Measurements from ENCODE around the gene RNU1-1. TPM values are rescaled to one million over a fixed set of nuclear protein-coding genes. Genes with fewer than 3 reads are reported as not detected.
"Not testable (repeated sequence)": the region's sequence is repeated elsewhere in the genome, so short reads cannot be mapped to it uniquely, and the experiment has no call there.

Gene RNU1-1
- total and polyA plus RNA-seq, 10 of the 15 experiments (the other 5 are each of a cell fraction or from before 2014, with no cell fraction given): under 0.01 to 20,946 (median 4.7) TPM; not detected in 2

DNA sequence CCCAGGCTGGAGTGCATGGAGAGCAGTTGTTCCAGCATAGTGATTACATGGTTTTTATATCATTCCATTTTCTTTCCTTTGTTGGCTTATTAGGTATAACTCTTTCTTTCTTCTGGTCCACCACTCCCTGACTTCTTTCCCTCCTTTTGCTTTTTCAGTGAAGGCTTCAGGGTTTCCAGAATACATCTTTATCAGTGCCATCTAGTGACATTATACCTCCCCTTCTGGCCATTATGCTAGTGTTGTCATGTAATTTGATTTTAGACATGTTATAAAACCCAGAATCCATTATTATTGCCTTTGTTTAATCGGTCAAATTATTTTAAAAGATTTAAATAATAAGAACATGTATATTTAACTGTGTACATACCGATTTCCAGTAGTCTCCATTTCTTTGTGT, 10.6 kb downstream of the RNU1-1 start:
- ChIA-PET RAD21 (ENCODE audit: unreplicated experiment) (no interaction called here), SMC1A (ENCODE audit: uncharacterized antibody, unreplicated experiment) (no interaction called here), POLR2A (no interaction called here), CTCF (no interaction called here)
- no peaks in the 10 kb centered on the region for H4K20me1 ChIP-seq (ENCODE audit: control insufficient read depth, insufficient read depth)
- H3K9ac ChIP-seq (ENCODE audit: control insufficient read depth, insufficient read depth, low read length): no peak overlapping the region
- intact Hi-C loops (cut with micrococcal nuclease; ENCODE audit: unreplicated experiment) (loop anchor here (5.0 kb wide), 1 partner anchor 136 kb away; the partner anchor contains the start of gene SZRD1), in situ Hi-C loops (cut with MboI) (no loop called here)
- H2AFZ ChIP-seq (ENCODE audit: control insufficient read depth, low read depth, low read length): no peak overlapping the region
- H3K79me2 ChIP-seq (ENCODE audit: control insufficient read depth, insufficient read depth, low read length): no peaks in the 10 kb centered on the region
- BruUV-seq (replicated peaks): no TSS peak
- H3K27me3 ChIP-seq (replicated peaks in 1 of 2; ENCODE audit: control insufficient read depth in 2 of 2, insufficient read depth in 2 of 2, low read length in 1 of 2): no peaks in the 10 kb centered on the region; a peak in 1 of 4 replicates
- WGBS (ENCODE audit: insufficient coverage, insufficient replicate concordance, low lambda C conversion rate, missing lambda C conversion rate): 23% methylated on average over 2 of the region's 2 CpGs
- no peak for FAIRE-seq
- H3K4me2 ChIP-seq (ENCODE audit: control insufficient read depth, insufficient read depth): no peak overlapping the region
- H3K4me1 ChIP-seq (ENCODE audit: control insufficient read depth, insufficient read depth, low read length): no peaks in the 10 kb centered on the region; the same call in 1 of the 2 replicates
- peaks cover 2% of the 10 kb centered on the region; the same call in 2 of the 3 replicates for H3K9me3 ChIP-seq (replicated peaks; ENCODE audit: control insufficient read depth, insufficient read depth, low read length)
- H3K27ac ChIP-seq (ENCODE audit: control insufficient read depth, insufficient read depth): no peak overlapping the region
- H3K4me3 ChIP-seq: no peak overlapping the region
- no peak for DNase-seq (ENCODE audit: low read depth, low spot score)
- no peaks in the 10 kb centered on the region for H3K36me3 ChIP-seq (ENCODE audit: control insufficient read depth in 2 of 2, insufficient read depth in 2 of 2, low read length in 1 of 2)
- no peak for TF ChIP-seq SMC3 (IDR thresholded peaks at IDR 0.05; ENCODE audit: borderline replicate concordance, low read length)
- no peak for TF ChIP-seq YBX1 (IDR thresholded peaks at IDR 0.05)
- TF ChIP-seq STAT3 (IDR thresholded peaks at IDR 0.05; ENCODE audit: low read depth, low read length): no peak
- no peak for TF ChIP-seq NFIC (IDR thresholded peaks at IDR 0.05; ENCODE audit: low read depth, low read length)
- TF ChIP-seq PML (IDR thresholded peaks at IDR 0.05; ENCODE audit: low read length): no peak
- TF ChIP-seq CHD2 (IDR thresholded peaks at IDR 0.05; ENCODE audit: borderline replicate concordance, low read depth, low read length): no peak
- TF ChIP-seq SMAD1 (IDR thresholded peaks at IDR 0.05; ENCODE audit: low read depth, partially characterized antibody): no peak
- no peak for TF ChIP-seq SUZ12 (IDR thresholded peaks at IDR 0.05; ENCODE audit: unreplicated experiment)
- no peak for TF ChIP-seq CREB1 (IDR thresholded peaks at IDR 0.05; ENCODE audit: low read depth)
- ATAC-seq: no peak

GRCh38 chr1:16501446-16501845, 12.6 kb downstream of the RNU1-1 start:
- H4K20me1 ChIP-seq (ENCODE audit: control insufficient read depth, insufficient read depth); FAIRE-seq; H3K27ac ChIP-seq (ENCODE audit: control insufficient read depth, insufficient read depth); RAD21 ChIA-PET (ENCODE audit: unreplicated experiment); CTCF ChIA-PET; H3K4me1 ChIP-seq (ENCODE audit: control insufficient read depth, insufficient read depth, low read length); H3K27me3 ChIP-seq (replicated peaks in 1 of 2; ENCODE audit: control insufficient read depth in 2 of 2, insufficient read depth in 2 of 2, low read length in 1 of 2); H3K36me3 ChIP-seq (ENCODE audit: control insufficient read depth in 2 of 2, insufficient read depth in 2 of 2, low read length in 1 of 2); H2AFZ ChIP-seq (ENCODE audit: control insufficient read depth, low read depth, low read length); H3K79me2 ChIP-seq (ENCODE audit: control insufficient read depth, insufficient read depth, low read length); in situ Hi-C loops (cut with MboI); H3K4me2 ChIP-seq (ENCODE audit: control insufficient read depth, insufficient read depth); POLR2A ChIA-PET; ATAC-seq; SMC1A ChIA-PET (ENCODE audit: uncharacterized antibody, unreplicated experiment); BruUV-seq (replicated peaks); H3K4me3 ChIP-seq; DNase-seq (ENCODE audit: low read depth, low spot score); H3K9me3 ChIP-seq (replicated peaks; ENCODE audit: control insufficient read depth, insufficient read depth, low read length); H3K9ac ChIP-seq (ENCODE audit: control insufficient read depth, insufficient read depth, low read length): not testable (repeated sequence)
- intact Hi-C loops (cut with micrococcal nuclease; ENCODE audit: unreplicated experiment): loop anchor here (5.0 kb wide), 1 partner anchor 134 kb away; the partner anchor contains the start of gene SZRD1
- WGBS (ENCODE audit: insufficient coverage, insufficient replicate concordance, low lambda C conversion rate, missing lambda C conversion rate): 63% methylated on average over 8 of the region's 8 CpGs

GRCh38 chr1:16500975-16501374, 13.1 kb downstream of the RNU1-1 start:
- H3K79me2 ChIP-seq (ENCODE audit: control insufficient read depth, insufficient read depth, low read length); SMC1A ChIA-PET (ENCODE audit: uncharacterized antibody, unreplicated experiment); H3K4me3 ChIP-seq; H3K27ac ChIP-seq (ENCODE audit: control insufficient read depth, insufficient read depth); H4K20me1 ChIP-seq (ENCODE audit: control insufficient read depth, insufficient read depth); FAIRE-seq; BruUV-seq (replicated peaks); RAD21 ChIA-PET (ENCODE audit: unreplicated experiment); H2AFZ ChIP-seq (ENCODE audit: control insufficient read depth, low read depth, low read length); H3K9ac ChIP-seq (ENCODE audit: control insufficient read depth, insufficient read depth, low read length); H3K36me3 ChIP-seq (ENCODE audit: control insufficient read depth in 2 of 2, insufficient read depth in 2 of 2, low read length in 1 of 2); H3K4me1 ChIP-seq (ENCODE audit: control insufficient read depth, insufficient read depth, low read length); H3K27me3 ChIP-seq (replicated peaks in 1 of 2; ENCODE audit: control insufficient read depth in 2 of 2, insufficient read depth in 2 of 2, low read length in 1 of 2); H3K4me2 ChIP-seq (ENCODE audit: control insufficient read depth, insufficient read depth); POLR2A ChIA-PET; H3K9me3 ChIP-seq (replicated peaks; ENCODE audit: control insufficient read depth, insufficient read depth, low read length); DNase-seq (ENCODE audit: low read depth, low spot score); in situ Hi-C loops (cut with MboI); ATAC-seq; CTCF ChIA-PET: not testable (repeated sequence)
- intact Hi-C loops (cut with micrococcal nuclease; ENCODE audit: unreplicated experiment): loop anchor here (5.0 kb wide), 1 partner anchor 134 kb away; the partner anchor contains the start of gene SZRD1
- 49% methylated on average over 5 of the region's 5 CpGs for WGBS (ENCODE audit: insufficient coverage, insufficient replicate concordance, low lambda C conversion rate, missing lambda C conversion rate)

Measured in GM12878 (cell line).